Neural cell (in vitro differentiated cells): ENCODE results near the gene SLCO3A1. TPM values are rescaled to one million over a fixed set of nuclear protein-coding genes. Genes with fewer than 3 reads are reported as not detected.

ENCODE experiments used
- H2AFZ ChIP-seq: fragments of 200-600, 300-800 bp; sonication (generic), shearing (Covaris generic); 2 replicates; pipeline ENCODE4 v1.6.0; 2014; ENCODE audit warnings: low read depth, mild to moderate bottlenecking, antibody characterized with exemption, low read length, moderate library complexity
- H3F3A ChIP-seq: fragments of 200-600 bp; shearing (Covaris generic); 2 replicates; pipeline ENCODE4 v1.6.1; 2016; ENCODE audit warnings: mild to moderate bottlenecking, moderate library complexity, mixed read lengths, antibody characterized with exemption, low read length; ENCODE audit not compliant: insufficient read depth, poor library complexity, severe bottlenecking
- H3K27ac ChIP-seq: fragments of 200-600, 300-800 bp; sonication (generic), shearing (Covaris generic); 2 replicates; pipeline ENCODE4 v1.5.1; 2014; ENCODE audit warnings: mild to moderate bottlenecking, low read length, moderate library complexity
- H3K27me3 ChIP-seq: fragments of 300-800, 200-600 bp; sonication (generic), shearing (Covaris generic); 2 replicates; pipeline ENCODE4 v1.6.0; 2014; ENCODE audit warnings: mild to moderate bottlenecking, low read depth, low read length, moderate library complexity; ENCODE audit not compliant: insufficient read depth
- H3K36me3 ChIP-seq: fragments of 300-800, 200-600 bp; sonication (generic), shearing (Covaris generic); 2 replicates; pipeline ENCODE4 v1.5.1; 2014; ENCODE audit warnings: mild to moderate bottlenecking, antibody characterized with exemption, low read length, moderate library complexity; ENCODE audit not compliant: insufficient read depth
- H3K4me2 ChIP-seq: fragments of 300-800, 200-600 bp; sonication (generic), shearing (Covaris generic); 2 replicates; pipeline ENCODE4 v1.6.0; 2014; ENCODE audit warnings: mild to moderate bottlenecking, low read length
- H3K4me3 ChIP-seq: fragments of 300-800, 200-600 bp; sonication (generic), shearing (Covaris generic); 2 replicates; pipeline ENCODE4 v1.5.1; 2014; ENCODE audit warnings: mild to moderate bottlenecking, low read length, moderate library complexity
- H3K79me2 ChIP-seq: fragments of 200-600 bp; shearing (Covaris generic); replicated peaks from 2 replicates; pipeline ENCODE4 v1.6.0; 2014; ENCODE audit warnings: mild to moderate bottlenecking, low read length, moderate library complexity; ENCODE audit not compliant: insufficient read depth
- H3K9ac ChIP-seq: fragments of 300-800, 200-600 bp; sonication (generic), shearing (Covaris generic); 2 replicates; pipeline ENCODE4 v1.6.1; 2016; ENCODE audit warnings: mild to moderate bottlenecking, low read length, mixed read lengths
- H3K9me2 ChIP-seq: fragments of 200-600 bp; shearing (Covaris generic); 2 replicates; pipeline ENCODE4 v1.6.1; 2016; ENCODE audit warnings: mild to moderate bottlenecking, low read length, mixed read lengths; ENCODE audit not compliant: insufficient read depth
- H3K9me3 ChIP-seq: fragments of 200-600, 300-800 bp; sonication (generic), shearing (Covaris generic); 2 replicates; pipeline ENCODE4 v1.6.1; 2016; ENCODE audit warnings: mild to moderate bottlenecking, mixed run types, low read length, moderate library complexity, mixed read lengths
- H4K20me1 ChIP-seq: fragments of 200-600 bp; shearing (Covaris generic); 2 replicates; pipeline ENCODE4 v1.6.1; 2016; ENCODE audit warnings: mild to moderate bottlenecking, mixed run types; ENCODE audit not compliant: insufficient read depth
- CTCF ChIP-seq: fragments of 450-650 bp; IDR thresholded peaks from 2 replicates; pipeline ENCODE4 v1.5.1; 2014; ENCODE audit warnings: antibody characterized with exemption, mild to moderate bottlenecking, moderate library complexity; ENCODE audit not compliant: poor library complexity, severe bottlenecking
- EP300 ChIP-seq: fragments of 450-650 bp; conservative IDR thresholded peaks from 2 replicates; pipeline ENCODE4 v1.6.1; 2014; ENCODE audit warnings: antibody characterized with exemption, mild to moderate bottlenecking, moderate library complexity; ENCODE audit not compliant: poor library complexity, severe bottlenecking
- EZH2 ChIP-seq: fragments of 200-600, 300-800 bp; shearing (Covaris generic), sonication (generic); IDR thresholded peaks from 2 replicates; pipeline ENCODE4 v1.6.1; 2014; ENCODE audit warnings: antibody characterized with exemption, low read length, borderline replicate concordance, mild to moderate bottlenecking; ENCODE audit not compliant: insufficient read depth, poor library complexity, severe bottlenecking
- MXI1 ChIP-seq: fragments of 450-650 bp; conservative IDR thresholded peaks from 2 replicates; pipeline ENCODE4 v1.6.1; 2014; ENCODE audit warnings: antibody characterized with exemption, mild to moderate bottlenecking; ENCODE audit not compliant: poor library complexity, severe bottlenecking
- POLR2AphosphoS5 ChIP-seq: IDR thresholded peaks from 2 replicates; pipeline ENCODE4 v1.6.1; 2012
- RAD21 ChIP-seq: fragments of 450-650 bp; conservative IDR thresholded peaks from 2 replicates; pipeline ENCODE4 v1.6.1; 2014; ENCODE audit warnings: antibody characterized with exemption, mild to moderate bottlenecking, moderate library complexity
- REST ChIP-seq: IDR thresholded peaks from 2 replicates; pipeline ENCODE4 v1.6.1; 2012; ENCODE audit warnings: borderline replicate concordance
- SMC3 ChIP-seq: fragments of 450-650 bp; conservative IDR thresholded peaks from 2 replicates; pipeline ENCODE4 v1.6.1; 2014; ENCODE audit warnings: antibody characterized with exemption, mild to moderate bottlenecking, moderate library complexity; ENCODE audit not compliant: poor library complexity
- TAF1 ChIP-seq: IDR thresholded peaks from 2 replicates; pipeline ENCODE4 v1.6.1; 2012; ENCODE audit warnings: low read depth
- polyA plus RNA-seq: library from polyadenylated mRNA; depleted of rRNA; stranded (reverse); fragments of >200 nt; gene quantifications from 2 replicates; pipeline ENCODE4 v1.2.3, GENCODE V29; 2014

Gene SLCO3A1
- polyA plus RNA-seq, 1 donor from 2014 or later = 14.2 TPM

- H3K27ac ChIP-seq = no peak overlapping the region
- no peaks in the 10 kb centered on the region for H3K9me2 ChIP-seq
- TF ChIP-seq RAD21 = no peak
- no peak for TF ChIP-seq EP300
- TF ChIP-seq REST = no peak
- no peak for TF ChIP-seq CTCF
- TF ChIP-seq POLR2AphosphoS5 = no peak
- no peak for TF ChIP-seq EZH2
- no peak for TF ChIP-seq SMC3
- TF ChIP-seq TAF1 = no peak
- no peak for TF ChIP-seq MXI1
- peaks cover 14% of the 10 kb centered on the region for H3K79me2 ChIP-seq
- H2AFZ ChIP-seq = no peak overlapping the region
- H4K20me1 ChIP-seq = no peaks in the 10 kb centered on the region
- H3F3A ChIP-seq = no peaks in the 10 kb centered on the region
- H3K27me3 ChIP-seq = no peaks in the 10 kb centered on the region
- no peak overlapping the region for H3K9ac ChIP-seq
- no peaks in the 10 kb centered on the region for H3K9me3 ChIP-seq
- no peak overlapping the region for H3K4me2 ChIP-seq
- H3K36me3 ChIP-seq = no peaks in the 10 kb centered on the region
- no peak overlapping the region for H3K4me3 ChIP-seq
These were observed 70.7 kb downstream of the SLCO3A1 start for GRCh38 chr15:91924183-91924582.

- Histone ChIP-seq H3K4me3 (no peak overlapping the region), H3K9me3 (no peaks in the 10 kb centered on the region), H3F3A (no peaks in the 10 kb centered on the region), H3K9ac (no peak overlapping the region), H3K27ac (no peak overlapping the region), H3K79me2 (peaks cover 14% of the 10 kb centered on the region), H3K27me3 (no peaks in the 10 kb centered on the region), H3K9me2 (no peaks in the 10 kb centered on the region), H3K4me2 (no peak overlapping the region), H4K20me1 (no peaks in the 10 kb centered on the region), H3K36me3 (no peaks in the 10 kb centered on the region), H2AFZ (no peak overlapping the region)
- TF ChIP-seq MXI1 (no peak), TAF1 (no peak), SMC3 (no peak), EP300 (no peak), POLR2AphosphoS5 (no peak), CTCF (no peak), EZH2 (no peak), RAD21 (no peak), REST (no peak)
These were observed 71.5 kb downstream of the SLCO3A1 start for GRCh38 chr15:91924837-91925495.
